ENCODE data around the gene SMC3. TPM values are rescaled to one million over a fixed set of nuclear protein-coding genes. Genes with fewer than 3 reads are reported as not detected.

The SMC3 gene
- total RNA-seq (2022) (26.3 and 31.3 TPM in 2 replicates), Bru-seq, nascent RNA (percentile 86 among the genes with signal in this experiment), BruChase-seq, experiment 1, labeled RNA remaining after a 6-hour chase (percentile 92 among the genes with signal in this experiment), BruChase-seq, experiment 2, labeled RNA remaining after a 2-hour chase (percentile 86 among the genes with signal in this experiment)
- long read RNA-seq, full-length matches to known transcripts: 23 of 26 reads
- long read RNA-seq, partial matches to known transcripts: 3 of 26 reads
- long read RNA-seq, other reads (novel, unspliced or antisense): 0 of 26 reads

DNA sequence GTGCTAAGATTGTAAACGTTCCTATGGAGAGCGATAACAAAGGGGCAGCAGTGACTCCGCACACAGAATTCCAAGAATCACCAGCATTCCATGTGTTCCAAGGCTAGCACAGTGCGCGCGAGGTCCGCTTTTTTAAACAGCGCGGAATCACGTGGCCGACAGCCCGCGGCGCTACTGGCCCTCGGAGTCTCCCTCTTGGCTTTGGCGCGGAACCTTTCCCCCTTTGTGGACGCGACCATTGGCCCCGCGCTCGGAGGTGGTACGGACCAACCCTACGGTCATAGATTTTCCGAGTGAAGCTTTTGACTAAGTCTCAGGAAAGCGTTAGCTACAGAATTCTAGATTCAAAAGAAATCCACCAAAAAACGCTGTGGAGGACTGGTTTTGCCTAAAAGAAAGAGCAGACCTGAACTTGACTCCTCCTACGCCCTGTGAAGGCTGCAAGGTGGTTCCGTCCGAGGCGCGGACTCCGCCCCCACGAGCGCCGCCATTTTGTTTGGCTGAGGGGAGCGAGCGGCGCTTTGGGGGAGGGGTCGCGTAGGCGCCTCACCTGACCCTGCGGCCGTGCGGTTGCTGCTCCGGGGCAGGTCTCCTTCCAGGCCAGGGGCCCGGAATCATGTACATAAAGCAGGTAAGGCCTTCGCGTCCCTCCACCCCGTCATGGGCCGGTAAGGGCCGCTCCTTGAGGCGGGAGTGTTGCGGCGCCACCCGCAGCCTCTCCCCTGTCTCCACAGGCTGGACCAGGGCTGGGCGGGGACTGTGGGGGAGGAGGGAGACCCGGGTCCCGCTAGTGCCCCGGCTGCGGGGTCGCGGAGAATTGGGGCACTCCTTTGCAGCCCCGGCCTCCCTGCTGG is at the start of gene SMC3:
TSS of gene SMC3 (plus strand) at position 495 of the 854 bp plus-strand sequence. CDS start at position 617, 122 bp downstream.
- no TSS peak for BruUV-seq (replicated peaks)
- H3K36me3 Mint-ChIP-seq (ENCODE audit: insufficient read depth, unreplicated experiment): peaks cover 25% of the 10 kb centered on the region
- intact Hi-C loops (cut with micrococcal nuclease; ENCODE audit: unreplicated experiment): no loop called here
- CTCF ChIA-PET: no interaction called here
- H3K4me1 Mint-ChIP-seq (ENCODE audit: low read depth, unreplicated experiment): peaks cover 17% of the 10 kb centered on the region
- peak; percentile 86 for DNase-seq
- TF ChIP-seq, protein P1, sequence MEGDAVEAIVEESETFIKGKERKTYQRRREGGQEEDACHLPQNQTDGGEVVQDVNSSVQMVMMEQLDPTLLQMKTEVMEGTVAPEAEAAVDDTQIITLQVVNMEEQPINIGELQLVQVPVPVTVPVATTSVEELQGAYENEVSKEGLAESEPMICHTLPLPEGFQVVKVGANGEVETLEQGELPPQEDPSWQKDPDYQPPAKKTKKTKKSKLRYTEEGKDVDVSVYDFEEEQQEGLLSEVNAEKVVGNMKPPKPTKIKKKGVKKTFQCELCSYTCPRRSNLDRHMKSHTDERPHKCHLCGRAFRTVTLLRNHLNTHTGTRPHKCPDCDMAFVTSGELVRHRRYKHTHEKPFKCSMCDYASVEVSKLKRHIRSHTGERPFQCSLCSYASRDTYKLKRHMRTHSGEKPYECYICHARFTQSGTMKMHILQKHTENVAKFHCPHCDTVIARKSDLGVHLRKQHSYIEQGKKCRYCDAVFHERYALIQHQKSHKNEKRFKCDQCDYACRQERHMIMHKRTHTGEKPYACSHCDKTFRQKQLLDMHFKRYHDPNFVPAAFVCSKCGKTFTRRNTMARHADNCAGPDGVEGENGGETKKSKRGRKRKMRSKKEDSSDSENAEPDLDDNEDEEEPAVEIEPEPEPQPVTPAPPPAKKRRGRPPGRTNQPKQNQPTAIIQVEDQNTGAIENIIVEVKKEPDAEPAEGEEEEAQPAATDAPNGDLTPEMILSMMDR (IDR thresholded peaks at IDR 0.05; ENCODE audit: unreplicated experiment): no peak
- H3K27me3 Mint-ChIP-seq (ENCODE audit: unreplicated experiment): no peaks in the 10 kb centered on the region
- H3K27ac Mint-ChIP-seq (ENCODE audit: unreplicated experiment): peak within 1 kb of the TSS; percentile 97
- no peaks in the 10 kb centered on the region for H3K9me3 Mint-ChIP-seq (ENCODE audit: low read depth, unreplicated experiment)
- H3K4me3 Mint-ChIP-seq (ENCODE audit: low read depth, unreplicated experiment): peak within 1 kb of the TSS; percentile 88

DNA sequence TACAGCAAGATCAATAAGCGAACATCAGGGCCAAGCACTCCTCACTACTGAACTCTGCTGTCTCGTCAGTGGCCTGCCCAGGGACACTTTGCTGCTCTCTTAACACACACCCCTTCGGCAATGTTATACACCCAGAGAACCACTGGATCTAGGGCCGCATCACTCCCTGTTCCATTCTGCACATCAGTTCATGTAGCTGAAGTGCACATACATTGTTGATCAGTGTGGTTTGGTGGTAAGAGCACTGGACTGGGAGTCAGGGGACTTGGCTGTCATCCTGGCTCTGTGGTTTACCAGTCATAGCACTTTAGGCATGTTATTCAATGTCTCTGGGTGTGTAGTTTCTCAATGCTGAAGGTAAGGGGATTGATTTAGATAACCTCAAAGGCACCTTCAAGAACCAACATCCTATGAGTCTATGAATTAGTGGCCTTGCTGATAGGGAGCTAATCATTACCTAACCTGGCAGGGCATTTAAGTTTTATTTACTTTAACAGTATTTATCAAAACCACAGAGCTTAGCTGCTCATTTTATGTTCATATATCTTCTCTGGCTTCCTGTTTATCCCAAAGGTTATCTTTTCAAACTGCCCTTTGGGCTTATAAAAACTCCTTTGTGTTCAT is 45.0 kb upstream of the SMC3 start:
- Mint-ChIP-seq H3K4me3 (ENCODE audit: low read depth, unreplicated experiment) (no peak overlapping the region), H3K9me3 (ENCODE audit: low read depth, unreplicated experiment) (no peaks in the 10 kb centered on the region), H3K27ac (ENCODE audit: unreplicated experiment) (no peak overlapping the region), H3K27me3 (ENCODE audit: unreplicated experiment) (no peaks in the 10 kb centered on the region), H3K4me1 (ENCODE audit: low read depth, unreplicated experiment) (peaks cover 25% of the 10 kb centered on the region), H3K36me3 (ENCODE audit: insufficient read depth, unreplicated experiment) (peaks cover 35% of the 10 kb centered on the region)
- CTCF ChIA-PET: no interaction called here
- DNase-seq: no peak
- TF ChIP-seq, protein P1 (IDR thresholded peaks at IDR 0.05; ENCODE audit: unreplicated experiment): no peak
- intact Hi-C loops (cut with micrococcal nuclease; ENCODE audit: unreplicated experiment): no loop called here
- BruUV-seq (replicated peaks): no TSS peak

DNA sequence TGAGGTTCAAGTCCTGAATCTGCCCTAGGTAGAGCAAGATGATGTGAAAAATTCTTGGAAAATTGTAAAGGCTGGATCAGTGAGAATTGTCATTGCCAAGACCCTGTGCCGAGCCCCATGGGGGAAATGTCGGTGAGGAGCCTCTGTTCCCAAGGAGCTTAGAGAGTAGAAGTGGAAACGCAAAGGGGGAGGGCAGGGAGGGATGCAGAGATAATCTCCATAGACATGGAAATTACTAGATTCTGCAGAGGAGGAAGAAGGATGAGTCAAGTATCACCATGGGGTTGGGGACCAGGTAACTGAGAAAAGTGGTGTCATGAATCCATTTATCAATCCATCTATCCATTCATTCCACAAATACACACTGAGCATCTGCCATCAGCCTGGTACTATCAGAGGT is 43.8 kb upstream of the SMC3 start:
- BruUV-seq (replicated peaks): no TSS peak
- DNase-seq: no peak
- H3K4me1 Mint-ChIP-seq (ENCODE audit: low read depth, unreplicated experiment): peaks cover 36% of the 10 kb centered on the region
- peaks cover 42% of the 10 kb centered on the region for H3K36me3 Mint-ChIP-seq (ENCODE audit: insufficient read depth, unreplicated experiment)
- H3K27ac Mint-ChIP-seq (ENCODE audit: unreplicated experiment): no peak overlapping the region
- H3K27me3 Mint-ChIP-seq (ENCODE audit: unreplicated experiment): no peaks in the 10 kb centered on the region
- intact Hi-C loops (cut with micrococcal nuclease; ENCODE audit: unreplicated experiment): no loop called here
- no peak overlapping the region for H3K4me3 Mint-ChIP-seq (ENCODE audit: low read depth, unreplicated experiment)
- CTCF ChIA-PET: interaction anchor here (0.6 kb wide), 2 partner anchors 66 to 1476 kb away, joined by 3 to 6 read pairs; no protein-coding TSS in a partner anchor
- TF ChIP-seq, protein P1 (IDR thresholded peaks at IDR 0.05; ENCODE audit: unreplicated experiment): no peak
- no peaks in the 10 kb centered on the region for H3K9me3 Mint-ChIP-seq (ENCODE audit: low read depth, unreplicated experiment)

DNA sequence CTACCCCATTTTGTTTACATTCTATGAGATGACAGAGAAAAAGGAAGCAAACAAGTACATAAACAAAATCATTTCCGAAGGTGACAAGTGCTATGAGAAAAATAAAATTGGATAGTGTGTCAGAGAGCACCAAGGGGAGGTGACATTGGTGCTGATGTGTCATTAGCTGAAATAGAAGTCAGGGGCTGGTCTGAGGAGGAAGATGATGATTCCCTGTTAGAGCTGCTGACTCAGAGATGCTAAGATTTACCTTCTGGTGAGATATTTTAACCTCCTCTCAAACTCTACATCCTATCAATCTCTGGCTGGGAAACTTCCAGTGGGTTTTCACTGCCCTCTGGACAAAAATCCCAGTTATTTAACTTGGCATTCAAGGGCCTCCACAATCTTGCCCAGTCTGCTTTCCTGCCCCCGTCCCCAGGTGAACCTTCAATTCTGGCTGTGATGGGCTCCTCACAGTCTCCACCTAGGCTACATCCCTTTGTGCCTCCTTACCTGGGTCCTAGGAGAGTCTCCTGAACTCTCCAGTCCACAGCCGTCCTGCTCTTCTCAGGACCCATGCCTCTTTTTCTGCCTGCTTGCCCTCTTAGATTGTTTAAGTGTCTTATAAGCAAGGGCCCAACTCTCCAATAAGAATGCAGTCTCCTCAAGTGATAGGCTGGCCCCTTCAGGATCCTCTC is 43.2 kb upstream of the SMC3 start:
- Mint-ChIP-seq H3K27ac (ENCODE audit: unreplicated experiment) (no peak overlapping the region), H3K4me3 (ENCODE audit: low read depth, unreplicated experiment) (no peak overlapping the region), H3K9me3 (ENCODE audit: low read depth, unreplicated experiment) (no peaks in the 10 kb centered on the region), H3K4me1 (ENCODE audit: low read depth, unreplicated experiment) (peaks cover 42% of the 10 kb centered on the region), H3K27me3 (ENCODE audit: unreplicated experiment) (no peaks in the 10 kb centered on the region), H3K36me3 (ENCODE audit: insufficient read depth, unreplicated experiment) (peaks cover 38% of the 10 kb centered on the region)
- intact Hi-C loops (cut with micrococcal nuclease; ENCODE audit: unreplicated experiment): no loop called here
- BruUV-seq (replicated peaks): no TSS peak
- CTCF ChIA-PET: no interaction called here
- TF ChIP-seq, protein P1 (IDR thresholded peaks at IDR 0.05; ENCODE audit: unreplicated experiment): no peak
- no peak for DNase-seq
